K562 (cell line): Measurements from ENCODE around the gene RNF41. TPM values are rescaled to one million over a fixed set of nuclear protein-coding genes. Genes with fewer than 3 reads are reported as not detected.

ENCODE experiments used
- ATAC-seq: fragments of 200-7000 bp; cut with Tn5 transposase; 3 replicates; pipeline ENCODE4 v1.9.1; 2020; ENCODE audit warnings: moderate library complexity
- BruUV-seq: library from RNA; stranded (reverse); fragments of 400-500 nt; replicated peaks from 2 replicates; lab custom pipeline; 2021; lab: Mats Ljungman, UMichigan
- CTCF ChIA-PET: fragments of 300-600 bp; formaldehyde crosslinking; extraction: SDS; loops from one replicate; lab custom pipeline; 2021; ENCODE audit warnings: low intra/inter-chr PET ratio; lab: Yijun Ruan, JAX
- POLR2A ChIA-PET: fragments of 300-600, 350-650 bp; sonication (Branson Sonifier 250); formaldehyde crosslinking; extraction: SDS; loops from one replicate; lab custom pipeline; 2021; ENCODE audit warnings: antibody characterized with exemption, inconsistent platforms; lab: Yijun Ruan, JAX
- DNase-seq, 4 experiments: peaks; one replicate each; pipeline versions ENCODE4 v3.0.0 to v3.0.0-alpha.2; 2011 to 2018; ENCODE audit warnings: low spot score in 3 of 4, mixed read lengths in 3 of 4; ENCODE audit errors: extremely low read depth in 1 of 4
- FAIRE-seq: peaks from 2 replicates; lab custom pipeline; 2011; peaks lifted over from hg19 to GRCh38; lab: Jason Lieb, UNC
- H2AFZ ChIP-seq: 2 replicates; pipeline ENCODE4 v1.6.0; 2011; ENCODE audit warnings: low read depth, low read length, control low read depth, inconsistent platforms
- H3K27ac ChIP-seq: fragments of 200-600 bp; 3 replicates; pipeline ENCODE4 v1.8.0; 2011; ENCODE audit warnings: low read depth, mild to moderate bottlenecking, control low read depth, inconsistent platforms, low read length, moderate library complexity, mixed read lengths; ENCODE audit errors: extremely low read depth
- H3K27me3 ChIP-seq, 2 experiments: fragments of 300-600 bp in 1 of 2; 2 replicates in 1 of 2; 3 replicates in 1 of 2; pipeline versions ENCODE4 v1.6.0 to v1.8.0; 2011; ENCODE audit warnings: inconsistent platforms in 2 of 2, low read length in 2 of 2, mild to moderate bottlenecking in 1 of 2, mixed read lengths in 1 of 2, moderate library complexity in 1 of 2; ENCODE audit not compliant: control insufficient read depth in 2 of 2, insufficient read depth in 2 of 2
- H3K36me3 ChIP-seq: fragments of 300-600 bp; 3 replicates; pipeline ENCODE4 v1.8.0; 2011; ENCODE audit warnings: mild to moderate bottlenecking, low read length, inconsistent platforms; ENCODE audit not compliant: control insufficient read depth, insufficient read depth
- H3K4me1 ChIP-seq, 2 experiments: fragments of 200-600 bp in 1 of 2; replicated peaks in 1 of 2; 2 replicates in 1 of 2; 3 replicates in 1 of 2; pipeline versions ENCODE4 v1.5.1 to v1.8.0; 2011; ENCODE audit warnings: inconsistent platforms in 2 of 2, low read length in 2 of 2, mild to moderate bottlenecking in 1 of 2, mixed read lengths in 1 of 2, moderate library complexity in 1 of 2; ENCODE audit not compliant: control insufficient read depth in 2 of 2, insufficient read depth in 2 of 2
- H3K4me2 ChIP-seq: 2 replicates; pipeline ENCODE4 v1.6.1; 2011; ENCODE audit warnings: low read length, control low read depth, inconsistent platforms, mixed read lengths; ENCODE audit not compliant: insufficient read depth
- H3K4me3 ChIP-seq: fragments of 200-600 bp; sonication (generic), shearing (Covaris generic); 2 replicates; pipeline ENCODE4 v1.5.1; 2016; ENCODE audit warnings: control low read depth, inconsistent platforms
- H3K79me2 ChIP-seq: fragments of 200-600 bp; 3 replicates; pipeline ENCODE4 v1.8.0; 2011; ENCODE audit warnings: low read length, inconsistent platforms; ENCODE audit not compliant: control insufficient read depth, insufficient read depth
- H3K9ac ChIP-seq, 2 experiments: 2 replicates each; pipeline versions ENCODE4 v1.6.0 to v1.6.1; 2011; ENCODE audit warnings: low read depth in 2 of 2, low read length in 2 of 2, control low read depth in 1 of 2, inconsistent platforms in 1 of 2, mild to moderate bottlenecking in 1 of 2, mixed read lengths in 1 of 2; ENCODE audit not compliant: insufficient read depth in 1 of 2
- H3K9me1 ChIP-seq: one replicate; pipeline ENCODE4 v1.6.0; 2011; ENCODE audit warnings: inconsistent platforms, mild to moderate bottlenecking, low read length, moderate library complexity; ENCODE audit not compliant: control insufficient read depth, insufficient read depth
- H3K9me3 ChIP-seq: replicated peaks from 2 replicates; pipeline ENCODE4 v1.5.1; 2011; ENCODE audit warnings: low read depth, low read length, inconsistent platforms; ENCODE audit not compliant: control insufficient read depth, insufficient read depth
- H4K20me1 ChIP-seq: replicated peaks from 2 replicates; pipeline ENCODE4 v1.6.1; 2011; ENCODE audit warnings: low read length, inconsistent platforms, mixed read lengths; ENCODE audit not compliant: control insufficient read depth, insufficient read depth
- CTBP1 ChIP-seq: fragments of 450-650 bp; IDR thresholded peaks from 2 replicates; pipeline ENCODE4 v1.6.1; 2016; ENCODE audit warnings: borderline replicate concordance
- FOXP1 ChIP-seq: sonication (generic); formaldehyde crosslinking; IDR thresholded peaks from 2 replicates; pipeline ENCODE4 v1.8.0; 2022; ENCODE audit warnings: mild to moderate bottlenecking, missing genetic modification reagents
- GABPB1 ChIP-seq: sonication (generic); formaldehyde crosslinking; IDR thresholded peaks from 2 replicates; pipeline ENCODE4 v1.8.0; 2022; ENCODE audit warnings: mild to moderate bottlenecking, missing genetic modification reagents
- L3MBTL2 ChIP-seq: fragments of 450-650 bp; IDR thresholded peaks from 2 replicates; pipeline ENCODE4 v1.6.1; 2016; ENCODE audit warnings: mild to moderate bottlenecking, moderate library complexity
- MAZ ChIP-seq, 2 experiments: fragments of 450-650 bp in 1 of 2; sonication (generic) in 1 of 2; formaldehyde crosslinking; IDR thresholded peaks in 1 of 2; conservative IDR thresholded peaks in 1 of 2; 2 replicates each; pipeline versions ENCODE4 v1.4.0 to v1.5.0; 2020; ENCODE audit warnings: mild to moderate bottlenecking in 1 of 2, missing genetic modification reagents in 1 of 2
- MTA3 ChIP-seq: fragments of 450-650 bp; formaldehyde crosslinking; IDR thresholded peaks from 2 replicates; pipeline ENCODE4 v1.6.1; 2017; ENCODE audit warnings: mild to moderate bottlenecking, borderline replicate concordance
- NONO ChIP-seq, 2 experiments: fragments of 200-400 bp in 1 of 2; fragments of 450-650 bp in 1 of 2; formaldehyde crosslinking in 1 of 2; IDR thresholded peaks; 2 replicates each; pipeline ENCODE4 v1.6.1; 2017; ENCODE audit warnings: low read depth in 2 of 2, mild to moderate bottlenecking in 2 of 2, moderate library complexity in 2 of 2, low read length in 1 of 2
- NR4A1 ChIP-seq, 2 experiments: fragments of 250-450 bp in 1 of 2; fragments of 450-650 bp in 1 of 2; sonication (Bioruptor Pico) in 1 of 2; IDR thresholded peaks; 2 replicates each; pipeline versions ENCODE4 v1.4.0 to v1.6.1; 2016 to 2020; ENCODE audit warnings: mild to moderate bottlenecking in 2 of 2, missing compliant biosample characterization in 1 of 2, missing genetic modification characterization in 1 of 2, moderate library complexity in 1 of 2
- POLR3G ChIP-seq: IDR thresholded peaks from 2 replicates; pipeline ENCODE4 v1.6.1; 2011; ENCODE audit not compliant: insufficient read length, insufficient replicate concordance; ENCODE audit errors: extremely low read depth
- SRSF3 ChIP-seq: fragments of 200-400 bp; formaldehyde crosslinking; IDR thresholded peaks from 2 replicates; pipeline ENCODE4 v1.6.1; 2016; ENCODE audit warnings: mild to moderate bottlenecking, low read length, moderate library complexity; ENCODE audit not compliant: insufficient read depth
- STAT5A ChIP-seq: IDR thresholded peaks from 2 replicates; pipeline ENCODE4 v1.6.1; 2012; ENCODE audit warnings: low read length, inconsistent platforms, borderline replicate concordance
- ZNF12 ChIP-seq: sonication (generic); formaldehyde crosslinking; IDR thresholded peaks from 2 replicates; pipeline ENCODE4 v1.4.0; 2020; ENCODE audit warnings: mild to moderate bottlenecking, missing genetic modification reagents
- ZNF408 ChIP-seq: fragments of 250-450 bp; sonication (Bioruptor Pico); IDR thresholded peaks from 2 replicates; pipeline ENCODE4 v1.4.0; 2020; ENCODE audit warnings: low read depth, mild to moderate bottlenecking, moderate library complexity
- ZNF830 ChIP-seq: fragments of 250-450 bp; sonication (Bioruptor Pico); IDR thresholded peaks from 2 replicates; pipeline ENCODE4 v1.5.0; 2021; ENCODE audit warnings: mild to moderate bottlenecking
- WGBS: fragments of 100-300 bp; shearing (Covaris generic); methylation state at CpG from one replicate; pipeline ENCODE4 v1.1.6; 2016; ENCODE audit warnings: low coverage, mixed read lengths; ENCODE audit not compliant: insufficient coverage; ENCODE audit errors: missing lambda C conversion rate; 5-methylcytosine and 5-hydroxymethylcytosine counted together
- in situ Hi-C: fragments of 300-500 bp; cut with MboI; formaldehyde crosslinking; loops from 4 replicates; pipeline ENCODE4 v1.15.0; 2018; ENCODE audit warnings: inconsistent platforms, mixed read lengths
- intact Hi-C: fragments of 100-400 bp; cut with micrococcal nuclease; formaldehyde crosslinking; loops from 2 replicates; pipeline ENCODE4 v1.14.2; 2022
- polyA plus RNA-seq, 8 experiments: library from polyadenylated mRNA; depleted of rRNA in 4 of 8; stranded (reverse) in 5 of 8; unstranded in 3 of 8; fragments of >200 nt; fragmentation: Nextera tagmentation in 2 of 8; fragmentation: Illumina TruSeq in 1 of 8; extraction: Ambion mirVana in 2 of 8; extraction: Trizol in 1 of 8; gene quantifications; 2 replicates each; pipeline versions ENCODE4 v1.2.1 to v1.2.3, GENCODE V29; 2011 to 2014; ENCODE audit warnings: inconsistent platforms in 1 of 8, missing spikeins in 1 of 8
- total RNA-seq, 7 experiments: library from RNA; depleted of rRNA in 6 of 7; stranded (reverse); fragments of >200 nt in 6 of 7; fragmentation: Illumina TruSeq in 2 of 7; extraction: Trizol in 2 of 7; gene quantifications; 2 replicates each; pipeline versions ENCODE4 v1.2.1 to v1.2.3, GENCODE V29; 2011 to 2021; ENCODE audit warnings: low replicate concordance in 1 of 7
- TF ChIP-seq, protein P1 (sequence below): IDR thresholded peaks from 2 replicates; pipeline ENCODE4 v1.6.1; 2011; ENCODE audit warnings: borderline replicate concordance, low read depth, mild to moderate bottlenecking, moderate library complexity, low read length; ENCODE audit not compliant: insufficient read depth, poor library complexity, severe bottlenecking
- TF ChIP-seq, protein P2 (sequence below), 3 experiments: fragments of 200-800 bp in 1 of 3; sonication (Bioruptor generic) in 1 of 3; sonication (generic) in 1 of 3; formaldehyde crosslinking in 1 of 3; IDR thresholded peaks; 2 replicates each; pipeline versions ENCODE4 v1.6.1 to v1.8.0; 2016 to 2022; ENCODE audit warnings: mild to moderate bottlenecking in 2 of 3, missing compliant biosample characterization in 2 of 3, missing genetic modification characterization in 2 of 3, missing genetic modification reagents in 1 of 3

Gene RNF41
- total and polyA plus RNA-seq, 9 of the 15 experiments (the other 6 are each of a cell fraction or from before 2014, with no cell fraction given): 28.2 to 46.8 (median 33.8) TPM

- ChIA-PET CTCF (interaction anchor here (1.1 to 2.6 kb wide), 3 partner anchors 31 to 111 kb away, joined by 3 to 7 read pairs (median 6); partner anchors contain the start of gene NABP2), POLR2A (interaction anchor here (1.0 to 8.9 kb wide), 10 partner anchors 9 to 160 kb away, joined by 3 to 124 read pairs (median 4); partner anchors contain the start of genes ERBB3, ESYT1, PA2G4 and RPL41)
- peak overlapping the region; percentile 80 to 91 for H3K9ac ChIP-seq
- H3K79me2 ChIP-seq: peaks cover 54% of the 10 kb centered on the region
- BruUV-seq: TSS peak; percentile 44
- H3K27me3 ChIP-seq: no peaks in the 10 kb centered on the region
- peak overlapping the region; percentile 98 for H3K27ac ChIP-seq
- no peaks in the 10 kb centered on the region for H3K9me3 ChIP-seq
- peak overlapping the region; percentile 80 for H3K4me2 ChIP-seq
- H4K20me1 ChIP-seq: peaks cover 29% of the 10 kb centered on the region; the same call in 1 of the 2 replicates
- H3K9me1 ChIP-seq: peaks cover 3% of the 10 kb centered on the region
- peaks cover 41 to 53% of the 10 kb centered on the region in 2 experiments; a peak in 4 of 5 replicates for H3K4me1 ChIP-seq
- peak overlapping the region; percentile 51 for H3K4me3 ChIP-seq
- intact Hi-C loops: loop anchor here (1.0 to 5.0 kb wide), 2 partner anchors 30 to 40 kb away; partner anchors contain the start of genes RPL41 and ZC3H10
- peaks cover 49% of the 10 kb centered on the region for H3K36me3 ChIP-seq
- peak; percentile 48 for ATAC-seq
- DNase-seq: peak in 1 of 4 experiments; percentile 79
- WGBS: 21% methylated on average over 35 of the region's 45 CpGs
- in situ Hi-C loops: no loop called here
- H2AFZ ChIP-seq: peak overlapping the region; percentile 86
- FAIRE-seq: no peak
- no peak for TF ChIP-seq STAT5A
- peak; percentile 88 for TF ChIP-seq L3MBTL2
- TF ChIP-seq POLR3G: no peak
- TF ChIP-seq, protein P1, sequence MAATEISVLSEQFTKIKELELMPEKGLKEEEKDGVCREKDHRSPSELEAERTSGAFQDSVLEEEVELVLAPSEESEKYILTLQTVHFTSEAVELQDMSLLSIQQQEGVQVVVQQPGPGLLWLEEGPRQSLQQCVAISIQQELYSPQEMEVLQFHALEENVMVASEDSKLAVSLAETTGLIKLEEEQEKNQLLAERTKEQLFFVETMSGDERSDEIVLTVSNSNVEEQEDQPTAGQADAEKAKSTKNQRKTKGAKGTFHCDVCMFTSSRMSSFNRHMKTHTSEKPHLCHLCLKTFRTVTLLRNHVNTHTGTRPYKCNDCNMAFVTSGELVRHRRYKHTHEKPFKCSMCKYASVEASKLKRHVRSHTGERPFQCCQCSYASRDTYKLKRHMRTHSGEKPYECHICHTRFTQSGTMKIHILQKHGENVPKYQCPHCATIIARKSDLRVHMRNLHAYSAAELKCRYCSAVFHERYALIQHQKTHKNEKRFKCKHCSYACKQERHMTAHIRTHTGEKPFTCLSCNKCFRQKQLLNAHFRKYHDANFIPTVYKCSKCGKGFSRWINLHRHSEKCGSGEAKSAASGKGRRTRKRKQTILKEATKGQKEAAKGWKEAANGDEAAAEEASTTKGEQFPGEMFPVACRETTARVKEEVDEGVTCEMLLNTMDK: peak; percentile 77
- TF ChIP-seq FOXP1 (CRISPR knock-in tag): peak; percentile 68; the same call in 1 of the 2 replicates
- 0 out of 4 replicates have a peak, but pooled peaks of 1 of the 2 experiments have one; percentile 42 for TF ChIP-seq NONO (IDR thresholded peaks at IDR 0.05; ENCODE audit: low read depth in 2 of 2, low read length in 1 of 2)
- peak; percentile 13; the same call in 1 of the 2 replicates for TF ChIP-seq MTA3
- peak; percentile 57; the same call in 1 of the 2 replicates for TF ChIP-seq ZNF12 (CRISPR knock-in tag)
- 0 out of 2 replicates have a peak, but pooled peaks have one; percentile 37 for TF ChIP-seq CTBP1
- TF ChIP-seq GABPB1 (CRISPR knock-in tag): 0 out of 2 replicates have a peak, but pooled peaks have one; percentile 42
- TF ChIP-seq SRSF3: no peak
- no peak for TF ChIP-seq ZNF830 (CRISPR knock-in tag)
- TF ChIP-seq MAZ (CRISPR knock-in tag; conservative IDR thresholded peaks at IDR 0.05 in 1 of 2, IDR thresholded peaks at IDR 0.05 in 1 of 2): peak; percentile 34 to 48; a peak in 2 of 4 replicates
- no peak for TF ChIP-seq NR4A1 (CRISPR knock-in tag; IDR thresholded peaks at IDR 0.05)
- 0 out of 2 replicates have a peak, but pooled peaks have one; percentile 36 for TF ChIP-seq NR4A1 (tag; IDR thresholded peaks at IDR 0.05)
- TF ChIP-seq, protein P2, sequence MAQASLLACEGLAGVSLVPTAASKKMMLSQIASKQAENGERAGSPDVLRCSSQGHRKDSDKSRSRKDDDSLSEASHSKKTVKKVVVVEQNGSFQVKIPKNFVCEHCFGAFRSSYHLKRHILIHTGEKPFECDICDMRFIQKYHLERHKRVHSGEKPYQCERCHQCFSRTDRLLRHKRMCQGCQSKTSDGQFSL (CRISPR knock-in tag; IDR thresholded peaks at IDR 0.05): peak; percentile 87
- TF ChIP-seq, protein P2 (tag; IDR thresholded peaks at IDR 0.05): no peak
- TF ChIP-seq ZNF408 (CRISPR knock-in tag): no peak
These were observed 64.3 kb downstream of the RNF41 start for GRCh38 chr12:56157201-56158028.
